Gastroesophageal sphincter (tissue), 4 donors: ENCODE measurements around the gene PTBP1. TPM values are rescaled to one million over a fixed set of nuclear protein-coding genes. Genes with fewer than 3 reads are reported as not detected.
"Not testable (repeated sequence)": the region's sequence is repeated elsewhere in the genome, so short reads cannot be mapped to it uniquely, and the experiment has no call there.

ENCODE experiments used
- ATAC-seq: fragments of 150-250 bp; one replicate; pipeline ENCODE4 v1.9.1; 2016; ENCODE audit warnings: mild to moderate bottlenecking, moderate library complexity
- H3K27ac ChIP-seq, 4 donors: fragments of 200-600 bp; sonication (generic) in 3 of 4; 1 replicate in 3 of 4; 2 replicates in 1 of 4; pipeline ENCODE4 v1.5.1; 2016 to 2019
- H3K27me3 ChIP-seq: fragments of 200-600 bp; sonication (generic); one replicate; pipeline ENCODE4 v1.5.1; 2019
- H3K36me3 ChIP-seq, 2 donors: fragments of 200-600 bp; sonication (generic); one replicate each; pipeline ENCODE4 v1.5.1; 2019; ENCODE audit warnings: control low read depth in 1 of 2
- H3K4me1 ChIP-seq, 3 donors: fragments of 200-600 bp; sonication (generic); 1 replicate in 2 of 3; 2 replicates in 1 of 3; pipeline ENCODE4 v1.5.1; 2016 to 2019; ENCODE audit warnings: control low read depth in 2 of 3
- H3K4me3 ChIP-seq, 2 donors: fragments of 200-600 bp; sonication (generic); one replicate each; pipeline ENCODE4 v1.5.1; 2019; ENCODE audit warnings: mild to moderate bottlenecking in 1 of 2, moderate library complexity in 1 of 2
- H3K9me3 ChIP-seq, 3 donors: fragments of 200-600 bp; sonication (generic); one replicate each; pipeline ENCODE4 v1.5.1; 2017 to 2019; ENCODE audit warnings: control low read depth in 2 of 3
- CTCF ChIP-seq, 4 experiments: fragments of 200-600 bp in 2 of 4; fragments of 450-650 bp in 2 of 4; sonication (generic) in 1 of 4; IDR thresholded peaks; one replicate each; pipeline ENCODE4 v1.5.1; 2017 to 2019; ENCODE audit warnings: antibody characterized with exemption in 4 of 4, mild to moderate bottlenecking in 2 of 4, moderate library complexity in 2 of 4
- EP300 ChIP-seq: sonication (generic); formaldehyde crosslinking; IDR thresholded peaks from one replicate; pipeline ENCODE4 v1.6.1; 2017; ENCODE audit warnings: antibody characterized with exemption, mild to moderate bottlenecking
- POLR2A ChIP-seq, 2 donors: fragments of 450-650 bp; IDR thresholded peaks; one replicate each; pipeline ENCODE4 v1.6.1; 2017; ENCODE audit warnings: antibody characterized with exemption in 2 of 2, mild to moderate bottlenecking in 2 of 2, moderate library complexity in 1 of 2
- POLR2AphosphoS5 ChIP-seq: sonication (generic); formaldehyde crosslinking; IDR thresholded peaks from one replicate; pipeline ENCODE4 v1.6.1; 2017; ENCODE audit warnings: antibody characterized with exemption
- WGBS, 2 donors: methylation state at CpG; one replicate each; pipeline ENCODE4 v1.1.5; 2018; ENCODE audit warnings: low coverage in 1 of 2; 5-methylcytosine and 5-hydroxymethylcytosine counted together
- total RNA-seq, 4 donors: library from RNA; depleted of rRNA; stranded (reverse); fragments of >200 nt; gene quantifications; one replicate each; pipeline ENCODE4 v1.1.0, GENCODE V29; 2016

PTBP1 gene
- total RNA-seq, 4 donors from 2014 or later = 68.6 to 95.6 (median 79.3) TPM

GRCh38 chr19:840519-841206 lies 43.4 kb downstream of the PTBP1 start, which contains the start of gene PRTN3:
PRTN3 (plus strand) TSS chr19:840999; CDS start chr19:841009, 10 bp downstream.
- Histone ChIP-seq H3K4me1 (peaks cover 0 to 12% (median 10%) of the 10 kb centered on the region in 3 donors), H3K36me3 (no peaks in the 10 kb centered on the region), H3K4me3 (no peak within 1 kb of the TSS), H3K27me3 (peaks cover 91% of the 10 kb centered on the region), H3K27ac (no peak within 1 kb of the TSS), H3K9me3 (no peaks in the 10 kb centered on the region)
- WGBS, 2 donors = no CpG with 5 or more reads among the region's 24 CpGs
- ATAC-seq = no peak
- TF ChIP-seq POLR2AphosphoS5 = no peak
- TF ChIP-seq EP300 = no peak
- TF ChIP-seq CTCF (IDR thresholded peaks at IDR 0.05) = no peak
- no peak for TF ChIP-seq POLR2A (IDR thresholded peaks at IDR 0.05)

- not testable (repeated sequence) for H3K9me3 ChIP-seq, H3K36me3 ChIP-seq, H3K27ac ChIP-seq, ATAC-seq, H3K4me3 ChIP-seq
- Histone ChIP-seq H3K27me3 (peaks cover 94% of the 10 kb centered on the region), H3K4me1 (peaks cover 0 to 16% (median 10%) of the 10 kb centered on the region in 3 donors)
- 66 to 83% methylated on average over 6 to 7 of the region's 7 CpGs for WGBS, 2 donors
These were observed 45.5 kb downstream of the PTBP1 start for GRCh38 chr19:842802-843179.

DNA sequence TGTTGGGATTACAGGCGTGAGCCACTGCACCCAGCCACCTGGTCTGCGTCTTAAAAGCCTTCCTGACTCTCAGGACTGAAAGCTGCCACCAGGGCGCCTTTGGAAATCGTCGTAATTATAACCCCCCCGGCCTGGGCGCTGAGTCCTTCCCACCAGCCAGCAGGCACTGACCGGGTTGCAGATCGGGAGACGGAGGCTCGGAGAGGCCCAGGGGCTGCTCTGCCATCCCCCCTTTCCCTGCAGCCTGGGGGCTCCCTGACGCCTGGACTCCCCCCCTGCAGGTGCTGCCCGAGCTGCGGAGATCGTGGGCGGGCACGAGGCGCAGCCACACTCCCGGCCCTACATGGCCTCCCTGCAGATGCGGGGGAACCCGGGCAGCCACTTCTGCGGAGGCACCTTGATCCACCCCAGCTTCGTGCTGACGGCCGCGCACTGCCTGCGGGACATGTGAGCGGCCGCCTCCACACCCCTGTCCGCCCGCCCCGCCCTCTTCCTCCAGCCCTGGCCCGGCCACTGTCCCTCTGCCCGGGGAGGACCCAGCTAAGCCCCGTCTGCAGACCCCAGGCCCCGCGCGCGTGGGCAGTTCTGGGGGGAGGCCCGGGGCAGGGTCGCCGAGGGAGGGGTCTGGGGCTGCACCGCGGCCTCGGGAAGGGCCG lies 46.1 kb downstream of the PTBP1 start:
- no peak for TF ChIP-seq POLR2A (IDR thresholded peaks at IDR 0.05)
- no peak for TF ChIP-seq POLR2AphosphoS5
- TF ChIP-seq CTCF (IDR thresholded peaks at IDR 0.05) = no peak
- TF ChIP-seq EP300 = no peak
- H3K4me3 ChIP-seq = peak overlapping the region in 1 of 2 donors; percentile 40
- 3% methylated on average over 7 of the region's 46 CpGs; no CpG with 5 or more reads in 1 of the 2 donors for WGBS, 2 donors

DNA sequence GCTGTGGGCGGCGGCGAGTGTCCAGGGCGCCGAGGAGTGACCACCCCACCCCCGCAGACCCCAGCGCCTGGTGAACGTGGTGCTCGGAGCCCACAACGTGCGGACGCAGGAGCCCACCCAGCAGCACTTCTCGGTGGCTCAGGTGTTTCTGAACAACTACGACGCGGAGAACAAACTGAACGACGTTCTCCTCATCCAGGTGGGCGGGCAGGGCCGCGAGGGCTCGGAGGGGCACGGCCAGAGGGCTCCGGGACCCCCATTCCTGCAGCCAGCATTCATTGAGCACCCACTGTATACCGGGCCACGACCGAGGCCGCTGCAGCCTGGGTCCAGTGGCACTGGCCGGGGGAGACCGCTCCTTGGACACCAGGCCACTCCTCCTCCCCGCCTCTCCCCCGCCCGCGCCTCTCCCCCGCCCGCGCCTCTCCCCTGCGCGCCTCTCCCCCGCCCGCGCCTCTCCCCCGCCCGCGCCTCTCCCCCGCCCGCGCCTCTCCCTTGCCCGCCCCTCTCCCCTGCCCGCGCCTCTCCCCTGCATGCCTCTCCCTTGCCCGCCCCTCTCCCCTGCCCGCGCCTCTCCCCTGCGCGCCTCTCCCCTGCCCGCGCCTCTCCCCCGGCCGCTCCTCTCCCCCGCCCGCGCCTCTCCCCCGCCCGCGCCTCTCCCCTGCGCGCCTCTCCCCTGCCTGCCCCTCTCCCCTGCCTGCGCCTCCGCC lies 46.7 kb downstream of the PTBP1 start:
- ATAC-seq = no peak
- Histone ChIP-seq H3K36me3 (no peaks in the 10 kb centered on the region), H3K27ac (no peak overlapping the region), H3K27me3 (peaks cover 94% of the 10 kb centered on the region), H3K9me3 (no peaks in the 10 kb centered on the region), H3K4me3 (peak overlapping the region in 1 of 2 donors; percentile 40), H3K4me1 (peaks cover 0 to 28% (median 10%) of the 10 kb centered on the region in 3 donors)
- WGBS, 2 donors = 13 to 40% methylated on average over 2 to 4 of the region's 70 CpGs
- TF ChIP-seq POLR2A (IDR thresholded peaks at IDR 0.05) (no peak), EP300 (no peak), POLR2AphosphoS5 (no peak), CTCF (IDR thresholded peaks at IDR 0.05) (no peak)

More for the DNA sequence above, 46.1 kb downstream of the PTBP1 start:
- H3K27me3 ChIP-seq = peaks cover 95% of the 10 kb centered on the region
- H3K27ac ChIP-seq = no peak overlapping the region
- ATAC-seq = peak; percentile 50
- peaks cover 0 to 21% (median 10%) of the 10 kb centered on the region in 3 donors for H3K4me1 ChIP-seq
- H3K9me3 ChIP-seq = no peaks in the 10 kb centered on the region
- no peaks in the 10 kb centered on the region for H3K36me3 ChIP-seq

- Histone ChIP-seq H3K9me3 (no peaks in the 10 kb centered on the region), H3K36me3 (no peaks in the 10 kb centered on the region), H3K27ac (no peak overlapping the region), H3K27me3 (peaks cover 89% of the 10 kb centered on the region), H3K4me1 (peaks cover 0 to 28% (median 10%) of the 10 kb centered on the region in 3 donors), H3K4me3 (no peak overlapping the region)
- TF ChIP-seq POLR2A (IDR thresholded peaks at IDR 0.05) = no peak
- TF ChIP-seq EP300 = no peak
- TF ChIP-seq CTCF (IDR thresholded peaks at IDR 0.05) = no peak
- TF ChIP-seq POLR2AphosphoS5 = no peak
- 30 to 51% methylated on average over 3 to 11 of the region's 11 CpGs for WGBS, 2 donors
- ATAC-seq = no peak
These were observed 47.3 kb downstream of the PTBP1 start for GRCh38 chr19:844546-844971.
